HG02885 (cell line): Measurements from ENCODE around the gene RIPOR3.
"Not testable (repeated sequence)": the region's sequence is repeated elsewhere in the genome, so short reads cannot be mapped to it uniquely, and the experiment has no call there.

Experiments used
- ATAC-seq: cut with Tn5 transposase; IDR thresholded peaks from one replicate; pipeline ENCODE4 v1.9.1; 2021; ENCODE audit warnings: mild to moderate bottlenecking; ENCODE audit not compliant: unreplicated experiment, poor library complexity

RIPOR3 gene

GRCh38 chr20:50615407-50615806 lies 75.9 kb downstream of the RIPOR3 start:
- no peak for ATAC-seq

DNA sequence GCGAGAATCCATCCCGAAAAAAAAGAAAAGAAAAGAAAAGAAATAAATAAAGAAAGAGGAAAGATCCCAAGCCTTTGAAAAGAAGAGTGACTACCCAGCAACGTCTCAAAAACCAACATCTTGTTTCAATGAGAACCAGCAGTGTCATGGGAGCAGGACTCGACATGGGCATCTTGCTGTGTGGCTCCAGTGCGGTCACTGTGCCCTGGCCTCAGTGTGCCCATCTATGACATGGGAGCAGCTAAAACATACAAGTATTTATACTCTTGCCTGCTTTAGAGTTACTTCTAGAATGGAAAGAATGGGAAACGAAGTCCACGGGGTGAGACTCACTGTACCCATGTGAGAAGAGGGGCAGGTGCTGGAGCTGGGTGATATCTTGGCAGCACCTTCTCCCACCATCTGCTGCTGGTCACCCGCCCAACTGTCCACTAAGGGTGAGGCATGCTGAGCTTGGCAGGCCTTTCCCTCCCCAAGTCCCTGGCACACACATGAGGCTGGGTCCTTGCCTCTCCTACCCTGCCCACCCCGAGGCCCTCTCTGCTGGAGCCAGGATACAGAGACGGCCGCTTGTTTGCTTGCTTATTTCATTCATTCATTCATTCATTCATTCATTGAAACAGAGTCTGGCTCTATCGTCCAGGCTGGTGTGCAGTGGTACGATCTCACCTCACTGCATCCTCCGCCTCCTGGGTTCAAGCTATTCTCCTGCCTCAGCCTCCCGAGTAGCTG lies 77.7 kb downstream of the RIPOR3 start:
- ATAC-seq, result no peak

- ATAC-seq, result no peak
Measured at GRCh38 chr20:50611128-50611810, 80.1 kb downstream of the RIPOR3 start.

DNA sequence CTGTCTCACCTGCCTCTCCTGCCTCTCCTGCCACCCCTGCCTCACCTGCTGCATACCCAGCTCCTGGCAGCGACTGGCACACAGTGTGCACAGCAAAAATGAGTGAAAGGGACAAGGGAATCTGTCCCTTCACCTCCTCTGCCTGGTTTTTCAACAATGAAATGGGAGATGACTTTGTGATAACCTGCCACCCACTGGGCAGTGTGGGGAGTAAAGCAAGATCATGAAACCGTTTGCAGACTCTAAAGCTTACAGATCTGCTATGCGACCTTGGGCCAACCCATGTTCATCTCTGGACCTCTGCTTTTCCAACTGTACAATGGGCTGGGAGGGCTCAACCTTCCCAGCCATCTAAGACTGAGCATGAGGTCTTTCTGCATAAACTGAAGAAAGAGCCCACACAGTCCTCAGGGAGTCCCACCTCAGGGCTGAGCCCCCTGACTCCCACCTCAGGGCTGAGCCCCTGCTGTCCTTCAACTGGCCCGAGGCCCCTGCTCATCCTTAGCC lies 81.1 kb downstream of the RIPOR3 start:
- ATAC-seq, result no peak

DNA sequence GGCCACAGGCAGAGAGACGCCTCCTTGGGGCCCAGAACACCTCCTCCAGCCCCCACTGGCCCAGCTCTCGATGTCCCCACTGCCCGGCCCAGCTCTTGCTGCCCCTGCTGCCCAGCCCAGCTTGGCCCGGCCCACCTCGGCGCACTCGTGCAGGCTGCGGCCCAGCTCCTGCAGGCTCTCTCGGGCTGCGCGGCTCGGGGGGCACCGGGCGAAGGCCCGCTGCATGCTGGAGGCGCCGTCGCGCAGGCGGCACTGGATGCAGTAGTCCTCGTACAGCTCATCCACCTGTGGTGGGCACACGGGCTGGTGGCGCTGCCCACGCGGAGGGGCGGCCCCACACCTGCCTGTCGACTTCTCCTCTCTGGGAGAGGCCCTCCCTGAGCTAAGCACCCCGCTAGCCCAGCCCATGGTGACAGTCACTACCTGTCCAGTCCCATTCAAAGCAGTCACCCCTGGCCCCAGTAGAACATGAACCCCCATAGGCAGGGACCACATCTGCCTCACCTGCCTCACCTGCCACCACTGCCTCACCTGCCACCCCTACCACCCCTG lies 81.8 kb downstream of the RIPOR3 start:
- no peak for ATAC-seq

DNA sequence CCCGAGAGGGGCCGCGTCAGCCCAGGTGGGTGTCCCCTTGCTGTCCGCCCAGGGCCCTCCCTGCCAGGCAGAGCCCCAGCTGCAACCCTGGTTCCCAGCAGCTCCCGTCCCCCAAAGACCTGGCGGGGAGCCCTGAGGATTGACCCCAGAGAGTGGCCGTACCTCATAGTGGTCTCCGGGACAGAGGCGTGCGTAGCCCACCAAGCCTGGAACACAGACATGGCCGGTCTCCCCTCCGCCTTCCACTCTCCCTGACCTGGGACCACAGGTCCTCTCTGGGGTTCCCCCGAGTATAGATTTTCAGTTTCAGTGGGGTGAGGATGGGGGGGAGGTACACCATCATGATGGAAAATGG lies 82.6 kb downstream of the RIPOR3 start:
- no peak for ATAC-seq

DNA sequence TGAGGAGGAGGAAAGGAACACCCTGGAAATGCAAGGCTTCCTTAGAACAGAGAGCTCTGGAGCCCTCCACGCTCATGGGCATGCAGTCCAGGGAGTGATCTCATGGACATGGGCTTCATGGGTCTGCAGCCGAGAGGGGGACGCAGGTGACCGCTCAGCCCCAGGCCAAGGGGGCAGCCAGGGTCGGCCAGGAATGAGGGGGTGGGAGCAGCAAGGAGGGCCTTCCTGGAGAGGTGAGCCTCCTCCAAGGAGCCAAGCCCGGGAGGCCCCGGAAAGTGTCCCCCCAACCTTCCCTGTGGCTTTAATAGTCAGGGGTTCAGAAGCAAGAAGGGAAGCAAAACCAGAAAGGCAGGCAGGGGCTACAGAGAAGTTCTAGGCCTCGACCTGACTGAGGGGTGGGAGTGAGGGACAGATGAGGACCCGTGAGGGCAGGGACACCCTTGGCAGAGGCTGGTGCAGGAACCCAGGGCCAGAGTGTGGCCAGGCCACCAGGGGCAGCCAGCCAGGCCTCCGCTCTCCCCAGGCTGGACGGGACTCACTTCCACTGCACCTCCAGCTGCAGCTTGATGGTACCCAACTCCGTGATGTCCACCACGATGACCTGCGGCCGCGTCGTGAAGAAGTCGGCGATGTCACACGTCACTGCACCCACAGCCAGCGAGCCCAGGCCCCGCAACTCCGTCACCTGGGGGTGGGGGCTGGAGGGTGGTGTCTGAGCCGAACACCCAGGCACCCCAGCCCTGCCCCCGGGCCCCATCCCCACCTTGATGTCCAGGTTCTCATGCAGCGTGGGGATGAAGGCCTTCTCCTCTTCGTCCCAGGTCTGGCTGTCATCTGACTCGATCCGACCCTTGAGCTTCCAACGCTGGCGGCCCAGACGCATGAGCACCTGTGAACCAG lies 83.2 kb downstream of the RIPOR3 start:
- ATAC-seq, result no peak

DNA sequence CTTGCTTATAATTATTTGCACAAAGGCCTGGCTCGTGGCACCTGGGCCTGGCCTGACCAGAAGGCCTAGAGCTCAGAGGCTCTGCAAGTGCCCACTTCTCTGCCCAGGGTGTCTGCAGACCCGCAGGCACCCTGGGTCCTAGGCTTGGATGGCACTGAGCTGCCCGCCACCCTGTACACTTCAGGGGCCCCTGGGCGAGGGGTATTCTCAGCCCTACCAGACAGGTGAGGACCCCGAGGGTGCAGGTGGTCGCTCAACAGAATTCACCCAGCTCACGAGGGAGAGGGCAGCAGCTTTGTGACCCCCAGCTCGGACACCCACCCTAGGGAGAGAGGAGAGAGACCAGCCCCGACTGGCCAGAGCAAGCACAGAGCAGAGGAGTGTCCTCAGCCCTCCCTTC lies 83.9 kb downstream of the RIPOR3 start:
- ATAC-seq, result no peak

DNA sequence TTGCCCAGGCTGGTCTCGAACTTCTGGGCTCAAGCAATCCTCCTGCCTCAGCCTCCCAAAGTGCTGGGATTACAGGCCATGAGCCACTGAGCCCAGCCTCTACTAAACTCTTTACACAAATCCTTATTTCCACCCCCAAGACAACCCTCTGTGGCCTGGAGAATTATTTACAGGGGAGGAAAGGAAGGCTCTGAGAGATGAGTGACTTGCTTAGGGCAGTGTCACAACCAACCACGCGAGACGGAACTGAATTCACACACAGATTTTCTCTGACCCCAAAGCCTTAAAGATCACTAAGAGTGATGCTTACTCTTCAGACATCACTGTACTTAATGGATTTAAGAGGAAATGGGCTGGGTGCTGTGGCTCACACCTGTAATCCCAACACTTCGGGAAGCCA lies 86.2 kb downstream of the RIPOR3 start:
- no peak for ATAC-seq

DNA sequence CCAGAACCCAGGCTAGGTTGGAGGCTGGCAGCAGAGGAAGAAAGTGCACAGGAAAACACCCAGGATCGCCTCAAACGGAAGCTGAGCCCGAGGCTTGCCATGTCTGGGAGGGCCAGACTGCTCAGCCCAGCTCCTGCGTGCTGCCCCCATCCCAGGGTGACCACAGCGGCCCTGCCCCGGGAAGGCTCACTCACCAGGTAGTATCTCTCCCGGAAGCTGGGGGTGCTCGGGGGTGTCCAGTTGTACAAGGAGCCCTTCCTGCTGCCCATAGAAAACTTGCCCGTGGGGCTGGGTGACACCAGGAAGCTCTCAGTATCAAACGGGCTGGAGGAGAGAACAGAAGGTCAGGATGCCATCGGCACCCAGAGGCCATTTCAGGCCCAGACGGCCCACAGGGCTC lies 86.9 kb downstream of the RIPOR3 start:
- ATAC-seq, result no peak

DNA sequence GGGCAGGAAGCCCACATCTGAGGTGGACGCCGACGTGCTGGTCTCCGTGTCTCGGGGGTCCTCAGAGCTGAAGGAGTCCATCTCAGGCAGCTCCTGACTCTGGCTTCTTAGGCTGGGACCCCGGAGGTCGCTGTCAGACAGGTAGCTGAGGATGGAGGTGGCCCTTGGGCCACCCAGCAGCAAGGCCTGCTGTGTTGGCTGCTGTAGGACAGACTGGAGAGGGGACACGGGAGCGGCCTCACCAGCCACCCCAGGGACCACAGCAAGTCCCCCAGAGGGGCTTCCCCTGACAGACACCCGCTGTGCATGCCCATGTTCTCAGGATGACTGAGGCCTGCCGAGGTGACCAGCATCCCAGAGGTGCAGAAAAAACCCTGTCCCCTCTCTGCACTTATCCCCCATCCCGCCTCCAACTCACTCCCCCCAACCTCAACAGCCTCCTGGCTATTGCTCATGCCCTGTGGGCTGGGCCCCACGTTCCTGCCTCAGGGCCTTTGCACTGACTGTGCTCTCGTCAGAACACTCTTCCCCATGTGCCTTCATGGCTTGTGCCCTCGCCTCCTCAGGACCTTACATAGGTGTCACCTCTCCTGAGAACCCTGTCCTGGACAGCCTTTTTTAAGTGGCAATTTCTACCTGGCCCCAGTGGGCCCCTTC lies 88.8 kb downstream of the RIPOR3 start:
- ATAC-seq, result no peak

DNA sequence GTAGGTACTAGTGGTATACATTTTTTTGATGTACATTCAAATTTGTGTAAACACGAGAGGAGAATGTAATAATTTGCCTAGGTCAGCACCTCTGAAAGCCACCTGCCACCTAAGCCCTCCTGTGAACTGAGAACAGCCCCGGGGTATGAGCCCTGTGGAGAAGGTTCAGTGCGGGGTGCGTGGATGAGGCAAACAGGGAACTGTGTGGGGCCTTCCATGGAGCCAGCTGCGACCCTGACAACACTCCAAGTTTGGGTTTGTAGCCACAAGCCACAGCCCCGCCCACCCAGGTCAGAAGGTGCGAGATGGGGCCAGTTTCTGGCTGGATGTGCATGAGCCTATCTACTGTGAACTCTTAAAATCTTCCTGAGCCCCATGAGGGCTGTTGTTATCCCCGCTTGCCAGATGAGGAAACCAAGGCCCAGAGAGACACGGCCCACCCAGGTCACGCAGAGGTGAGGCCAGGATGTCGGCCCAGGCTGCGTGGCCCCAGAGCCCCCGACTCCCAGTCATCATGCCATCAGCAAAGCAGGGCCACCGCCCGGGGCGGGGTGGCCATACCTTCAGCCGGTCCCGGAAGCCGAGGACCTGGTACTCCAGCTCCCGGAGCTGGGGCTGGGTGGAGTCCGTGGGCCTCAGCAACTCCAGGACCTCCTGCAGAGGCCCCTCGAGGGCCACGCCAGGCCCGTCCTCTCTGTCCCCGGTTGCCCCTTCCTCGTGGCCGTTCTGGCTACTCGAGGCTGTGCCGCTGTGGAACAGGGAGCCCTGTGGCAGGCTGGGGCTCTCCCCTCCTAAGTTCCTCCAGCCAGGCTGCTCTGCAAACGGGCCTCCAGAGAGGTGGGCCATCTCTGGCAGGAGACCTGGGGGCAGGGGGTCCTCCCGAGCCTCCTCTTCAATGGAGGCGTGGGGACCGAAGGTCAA lies 89.6 kb downstream of the RIPOR3 start:
- ATAC-seq, result no peak

DNA sequence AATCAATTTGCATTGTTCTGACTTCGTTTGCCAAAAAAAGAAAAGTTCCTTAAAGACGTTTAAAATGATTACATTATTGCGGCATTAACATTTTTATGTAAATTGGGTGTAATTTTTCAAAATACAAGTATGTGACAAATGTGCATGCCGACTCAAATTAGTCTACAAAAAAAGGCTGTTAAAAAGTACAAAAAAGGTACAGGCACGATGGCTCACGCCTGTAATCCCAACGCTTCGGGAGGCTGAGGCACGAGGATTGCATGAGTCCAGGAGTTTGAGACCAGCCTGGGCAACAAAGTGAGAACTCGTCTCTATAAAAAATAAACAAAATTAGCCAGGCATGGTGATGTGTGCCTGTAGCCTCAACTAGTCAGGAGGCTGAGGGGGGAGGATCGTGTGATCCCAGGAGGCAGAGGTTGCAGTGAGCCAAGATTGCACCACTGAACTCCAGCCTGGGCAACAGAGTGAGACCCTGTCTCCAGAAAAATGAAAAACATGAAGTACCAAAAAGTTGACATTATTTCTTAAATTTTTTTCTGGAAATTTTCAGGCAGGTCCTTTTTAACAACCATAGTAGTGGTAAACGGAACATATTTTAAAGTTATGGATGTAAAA lies 91.0 kb downstream of the RIPOR3 start:
- no peak for ATAC-seq

DNA sequence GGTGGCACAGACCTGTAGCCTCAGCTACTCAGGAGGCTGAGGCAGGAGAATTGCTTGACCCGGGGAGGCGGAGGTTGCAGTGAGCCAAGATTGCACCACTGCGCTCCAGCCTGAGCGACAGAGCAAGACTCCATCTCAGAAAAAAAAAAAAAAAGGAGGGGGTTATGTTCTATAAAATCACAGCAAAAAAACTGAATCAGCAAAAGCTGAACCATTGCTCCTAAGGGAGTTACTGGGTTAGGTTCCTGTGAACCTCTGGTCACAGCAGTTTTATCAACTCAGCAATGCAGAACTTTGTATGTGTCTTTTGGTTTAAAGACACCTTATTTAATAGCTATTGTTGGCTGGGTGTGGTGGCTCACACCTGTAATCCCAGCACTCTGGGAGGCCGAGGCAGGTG lies 92.6 kb downstream of the RIPOR3 start:
- not testable (repeated sequence) for ATAC-seq

DNA sequence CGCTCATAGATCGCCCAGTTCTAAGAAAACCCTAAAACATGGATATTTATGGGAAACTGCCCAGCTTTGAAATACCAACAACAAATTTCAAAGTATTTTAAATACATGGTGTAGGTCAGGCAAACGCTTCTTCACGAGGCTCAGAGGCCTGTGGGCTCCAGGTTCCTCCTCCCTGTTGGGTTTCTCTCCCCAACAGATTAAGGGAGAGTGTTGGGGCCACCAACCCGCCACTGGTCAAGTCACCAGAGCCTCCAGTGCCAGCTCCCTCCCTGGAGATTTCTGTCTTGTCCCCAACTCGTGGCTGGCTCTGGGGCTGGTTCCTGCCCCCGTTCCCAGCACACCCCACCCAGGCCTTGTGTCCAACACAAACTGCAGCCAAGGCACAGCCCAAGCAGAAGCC lies 93.3 kb downstream of the RIPOR3 start:
- ATAC-seq, result no peak

DNA sequence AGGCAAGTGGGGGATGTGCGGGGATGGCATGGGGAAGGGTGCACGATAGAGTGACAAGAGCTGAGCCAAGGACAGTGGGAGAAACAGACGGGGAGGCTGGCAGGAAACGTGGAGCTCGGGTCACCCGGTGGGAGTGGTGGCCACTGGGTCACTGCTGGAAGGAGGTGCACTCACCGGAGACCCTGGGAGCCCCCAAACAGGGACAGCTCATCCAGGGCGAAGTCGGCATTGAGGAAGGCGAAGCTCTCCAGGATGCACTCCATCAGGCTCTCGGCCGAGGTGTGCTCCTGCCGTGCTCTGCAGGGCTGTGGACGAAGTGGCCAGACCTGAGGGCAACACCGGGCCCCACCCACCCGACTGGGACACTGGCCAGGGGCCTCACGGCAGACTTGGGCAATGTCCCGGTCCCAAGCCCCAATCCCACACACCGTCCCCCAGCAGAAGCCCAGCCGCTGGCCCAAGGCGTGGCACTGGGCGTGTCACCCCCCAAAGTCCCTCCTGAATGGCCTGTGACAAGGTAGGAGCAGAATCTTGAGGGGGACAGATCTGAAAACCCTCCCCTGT lies 93.9 kb downstream of the RIPOR3 start:
- ATAC-seq, result no peak

DNA sequence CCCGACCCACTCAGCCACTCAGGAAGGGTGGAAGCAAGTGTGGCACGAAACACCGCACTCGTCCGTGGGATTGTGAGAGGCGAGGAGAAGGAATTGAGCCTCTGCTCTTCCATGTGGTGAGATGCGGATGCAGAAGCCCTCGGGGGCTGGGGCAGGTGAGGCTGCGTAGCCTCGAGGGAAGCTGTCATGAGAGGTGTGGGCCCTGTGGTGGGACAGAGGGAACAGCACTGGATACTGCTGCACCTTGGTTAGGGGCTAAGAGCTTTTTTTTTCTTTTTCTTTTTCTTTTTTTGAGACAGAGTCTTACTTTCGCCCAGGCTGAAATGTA lies 94.7 kb downstream of the RIPOR3 start:
- no peak for ATAC-seq

GRCh38 chr20:50595988-50596693 lies 95.2 kb downstream of the RIPOR3 start:
- no peak for ATAC-seq
